Measurements from ENCODE around the gene AIG1.
A peak's percentile ranks its signal among the peaks of the same experiment; 100 is the strongest.

AIG1 gene

GRCh38 chr6:143061597-143062385, 1.1 kb downstream of the AIG1 start:
- Histone ChIP-seq H3K4me1 (ENCODE audit: insufficient read depth, poor library complexity, severe bottlenecking) (peaks cover 33% of the 10 kb centered on the region), H3K4me3 (ENCODE audit: severe bottlenecking) (peak overlapping the region; percentile 91), H3K27ac (ENCODE audit: poor library complexity, severe bottlenecking) (peak overlapping the region; percentile 97), H3K9me3 (ENCODE audit: severe bottlenecking) (no peaks in the 10 kb centered on the region), H3K36me3 (ENCODE audit: low read depth) (0 out of 2 replicates have a peak, but pooled peaks cover 7% of the 10 kb centered on the region), H3K27me3 (ENCODE audit: insufficient read depth, poor library complexity, severe bottlenecking) (no peaks in the 10 kb centered on the region)
- DNase-seq (ENCODE audit: low spot score) (no peak), ATAC-seq (ENCODE audit: low read depth) (no peak)
- no peak for TF ChIP-seq CTCF (IDR thresholded peaks at IDR 0.05; ENCODE audit: poor library complexity, severe bottlenecking)

- Histone ChIP-seq H3K27me3 (ENCODE audit: insufficient read depth, poor library complexity, severe bottlenecking) (no peaks in the 10 kb centered on the region), H3K27ac (ENCODE audit: poor library complexity, severe bottlenecking) (no peak overlapping the region), H3K36me3 (ENCODE audit: low read depth) (0 out of 2 replicates have a peak, but pooled peaks cover 7% of the 10 kb centered on the region), H3K4me3 (ENCODE audit: severe bottlenecking) (no peak overlapping the region), H3K4me1 (ENCODE audit: insufficient read depth, poor library complexity, severe bottlenecking) (peaks cover 33% of the 10 kb centered on the region), H3K9me3 (ENCODE audit: severe bottlenecking) (no peaks in the 10 kb centered on the region)
- DNase-seq (ENCODE audit: low spot score) (no peak), ATAC-seq (ENCODE audit: low read depth) (no peak)
- TF ChIP-seq CTCF (IDR thresholded peaks at IDR 0.05; ENCODE audit: poor library complexity, severe bottlenecking) = no peak
These were observed 1.9 kb downstream of the AIG1 start for GRCh38 chr6:143062551-143062950.

- Histone ChIP-seq H3K9me3 (ENCODE audit: severe bottlenecking) (no peaks in the 10 kb centered on the region), H3K27ac (ENCODE audit: poor library complexity, severe bottlenecking) (no peak overlapping the region), H3K4me3 (ENCODE audit: severe bottlenecking) (no peak overlapping the region), H3K4me1 (ENCODE audit: insufficient read depth, poor library complexity, severe bottlenecking) (peaks cover 22% of the 10 kb centered on the region), H3K27me3 (ENCODE audit: insufficient read depth, poor library complexity, severe bottlenecking) (no peaks in the 10 kb centered on the region), H3K36me3 (ENCODE audit: low read depth) (0 out of 2 replicates have a peak, but pooled peaks cover 7% of the 10 kb centered on the region)
- no peak for TF ChIP-seq CTCF (IDR thresholded peaks at IDR 0.05; ENCODE audit: poor library complexity, severe bottlenecking)
- DNase-seq (ENCODE audit: low spot score) = no peak
- ATAC-seq (ENCODE audit: low read depth) = no peak
These were observed 2.9 kb downstream of the AIG1 start for GRCh38 chr6:143063631-143064030.

- no peaks in the 10 kb centered on the region for H3K27me3 ChIP-seq (ENCODE audit: insufficient read depth, poor library complexity, severe bottlenecking)
- no peak for DNase-seq (ENCODE audit: low spot score)
- H3K4me1 ChIP-seq (ENCODE audit: insufficient read depth, poor library complexity, severe bottlenecking) = peaks cover 16% of the 10 kb centered on the region
- H3K9me3 ChIP-seq (ENCODE audit: severe bottlenecking) = no peaks in the 10 kb centered on the region
- no peak for TF ChIP-seq CTCF (IDR thresholded peaks at IDR 0.05; ENCODE audit: poor library complexity, severe bottlenecking)
- H3K36me3 ChIP-seq (ENCODE audit: low read depth) = 0 out of 2 replicates have a peak, but pooled peaks cover 7% of the 10 kb centered on the region
- H3K27ac ChIP-seq (ENCODE audit: poor library complexity, severe bottlenecking) = no peak overlapping the region
- ATAC-seq (ENCODE audit: low read depth) = no peak
- H3K4me3 ChIP-seq (ENCODE audit: severe bottlenecking) = no peak overlapping the region
These were observed 3.6 kb downstream of the AIG1 start for GRCh38 chr6:143064271-143064670.

Measured in RWPE2 (cell line).